Chondrocyte (in vitro differentiated cells): ENCODE measurements around the gene KIRREL3. TPM values are rescaled to one million over a fixed set of nuclear protein-coding genes. Genes with fewer than 3 reads are reported as not detected.
A peak's percentile ranks its signal among the peaks of the same experiment; 100 is the strongest.

ENCODE experiments used
- DNase-seq: peaks from one replicate; pipeline ENCODE4 v3.0.0; 2021; ENCODE audit warnings: mixed read lengths, low spot score
- H3K27ac Mint-ChIP-seq: one replicate; pipeline ENCODE4 v1.8.0; 2021; ENCODE audit warnings: mild to moderate bottlenecking, moderate library complexity, mixed read lengths; ENCODE audit not compliant: unreplicated experiment
- H3K27me3 Mint-ChIP-seq: 2 replicates; pipeline ENCODE4 v1.8.0; 2021; ENCODE audit warnings: low read depth, mixed read lengths
- H3K36me3 Mint-ChIP-seq: 2 replicates; pipeline ENCODE4 v1.8.0; 2021; ENCODE audit warnings: low read depth, mixed read lengths
- H3K4me1 Mint-ChIP-seq: 2 replicates; pipeline ENCODE4 v1.8.0; 2021; ENCODE audit warnings: low read depth, mild to moderate bottlenecking, mixed read lengths
- H3K4me3 Mint-ChIP-seq: one replicate; pipeline ENCODE4 v1.8.0; 2021; ENCODE audit warnings: mild to moderate bottlenecking, moderate library complexity, mixed read lengths; ENCODE audit not compliant: unreplicated experiment
- H3K9me3 Mint-ChIP-seq: 2 replicates; pipeline ENCODE4 v1.8.0; 2021; ENCODE audit warnings: low read depth, mixed read lengths
- total RNA-seq: library from RNA; stranded (reverse); gene quantifications from 3 replicates; pipeline ENCODE4 v1.2.1, GENCODE V29; 2021
- TF ChIP-seq, protein P1 (sequence below): fragments of 200-600 bp; sonication (generic); IDR thresholded peaks from 2 replicates; pipeline ENCODE4 v1.5.0; 2021; ENCODE audit warnings: antibody characterized with exemption, mild to moderate bottlenecking, moderate library complexity

The KIRREL3 gene
- total RNA-seq, 1 donor from 2014 or later, result 1.2 TPM

DNA sequence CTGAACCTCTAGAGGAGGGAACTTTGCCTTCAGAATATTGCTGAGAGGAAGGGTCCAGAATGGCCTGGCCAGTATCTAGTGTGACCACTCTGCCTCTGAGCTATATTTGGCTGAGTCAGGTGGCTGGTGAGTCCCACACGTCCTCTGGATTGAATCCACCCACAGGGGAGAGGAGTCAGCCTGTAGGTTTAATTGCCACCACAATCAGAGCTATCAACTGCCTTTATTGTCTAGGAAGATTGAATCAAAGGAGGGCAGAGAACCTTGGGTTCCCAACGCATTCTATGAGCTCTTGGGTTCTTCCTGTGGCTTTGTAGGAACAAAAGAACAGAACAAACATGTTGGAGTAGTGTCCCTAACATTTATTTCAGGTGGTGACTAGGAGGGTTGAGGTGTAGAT lies 577.4 kb downstream of the KIRREL3 start:
- Mint-ChIP-seq H3K36me3 (peaks cover 3% of the 10 kb centered on the region), H3K4me1 (peaks cover 40% of the 10 kb centered on the region), H3K4me3 (no peak overlapping the region), H3K27me3 (no peaks in the 10 kb centered on the region), H3K27ac (no peak overlapping the region), H3K9me3 (no peaks in the 10 kb centered on the region)
- DNase-seq, result no peak
- TF ChIP-seq, protein P1, sequence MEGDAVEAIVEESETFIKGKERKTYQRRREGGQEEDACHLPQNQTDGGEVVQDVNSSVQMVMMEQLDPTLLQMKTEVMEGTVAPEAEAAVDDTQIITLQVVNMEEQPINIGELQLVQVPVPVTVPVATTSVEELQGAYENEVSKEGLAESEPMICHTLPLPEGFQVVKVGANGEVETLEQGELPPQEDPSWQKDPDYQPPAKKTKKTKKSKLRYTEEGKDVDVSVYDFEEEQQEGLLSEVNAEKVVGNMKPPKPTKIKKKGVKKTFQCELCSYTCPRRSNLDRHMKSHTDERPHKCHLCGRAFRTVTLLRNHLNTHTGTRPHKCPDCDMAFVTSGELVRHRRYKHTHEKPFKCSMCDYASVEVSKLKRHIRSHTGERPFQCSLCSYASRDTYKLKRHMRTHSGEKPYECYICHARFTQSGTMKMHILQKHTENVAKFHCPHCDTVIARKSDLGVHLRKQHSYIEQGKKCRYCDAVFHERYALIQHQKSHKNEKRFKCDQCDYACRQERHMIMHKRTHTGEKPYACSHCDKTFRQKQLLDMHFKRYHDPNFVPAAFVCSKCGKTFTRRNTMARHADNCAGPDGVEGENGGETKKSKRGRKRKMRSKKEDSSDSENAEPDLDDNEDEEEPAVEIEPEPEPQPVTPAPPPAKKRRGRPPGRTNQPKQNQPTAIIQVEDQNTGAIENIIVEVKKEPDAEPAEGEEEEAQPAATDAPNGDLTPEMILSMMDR, result no peak

DNA sequence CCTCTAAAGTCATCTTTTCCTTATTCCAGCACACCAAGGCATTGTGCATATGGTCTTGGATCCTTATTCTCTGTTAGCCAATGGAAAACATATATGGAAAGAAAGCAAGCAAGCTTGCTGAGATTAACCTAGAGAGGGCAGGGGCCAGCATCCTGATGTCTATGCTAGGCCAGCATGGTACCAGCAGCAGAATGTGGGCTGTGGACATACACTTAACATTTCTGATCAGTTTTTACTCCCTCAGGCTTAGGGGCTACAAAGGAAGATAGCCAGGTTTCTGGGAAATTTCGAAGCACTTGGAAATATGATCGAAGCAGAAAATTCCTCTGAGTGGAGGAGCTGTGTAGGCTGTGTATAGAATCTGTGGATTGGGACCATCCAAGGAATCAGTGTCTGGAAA lies 578.1 kb downstream of the KIRREL3 start:
- Mint-ChIP-seq H3K4me3 (no peak overlapping the region), H3K4me1 (peaks cover 38% of the 10 kb centered on the region), H3K27ac (no peak overlapping the region), H3K9me3 (no peaks in the 10 kb centered on the region), H3K27me3 (no peaks in the 10 kb centered on the region), H3K36me3 (peaks cover 1% of the 10 kb centered on the region)
- TF ChIP-seq, protein P1, result no peak
- no peak for DNase-seq

DNA sequence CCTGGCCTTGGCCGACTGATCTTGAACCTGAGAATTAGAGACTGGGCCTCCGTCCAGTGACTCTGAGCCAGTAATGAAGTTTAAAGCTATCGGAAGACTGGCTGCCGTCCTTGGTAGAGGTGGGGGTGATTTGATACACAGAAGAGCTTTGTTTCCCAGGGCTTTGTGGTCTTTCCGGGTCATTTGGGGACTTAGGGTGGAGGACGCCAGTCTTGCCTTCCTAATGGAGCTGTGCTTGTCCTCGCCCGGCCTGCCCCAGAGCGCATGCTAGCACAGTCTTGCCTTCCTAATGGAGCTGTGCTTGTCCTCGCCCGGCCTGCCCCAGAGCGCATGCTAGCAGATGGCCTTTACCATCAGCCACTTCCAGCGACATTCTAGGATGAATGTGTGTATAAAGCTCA lies 579.3 kb downstream of the KIRREL3 start:
- DNase-seq, result no peak
- TF ChIP-seq, protein P1, result no peak
- Mint-ChIP-seq H3K4me3 (no peak overlapping the region), H3K27ac (no peak overlapping the region), H3K4me1 (peaks cover 29% of the 10 kb centered on the region), H3K36me3 (peaks cover 1% of the 10 kb centered on the region), H3K9me3 (no peaks in the 10 kb centered on the region), H3K27me3 (no peaks in the 10 kb centered on the region)

DNA sequence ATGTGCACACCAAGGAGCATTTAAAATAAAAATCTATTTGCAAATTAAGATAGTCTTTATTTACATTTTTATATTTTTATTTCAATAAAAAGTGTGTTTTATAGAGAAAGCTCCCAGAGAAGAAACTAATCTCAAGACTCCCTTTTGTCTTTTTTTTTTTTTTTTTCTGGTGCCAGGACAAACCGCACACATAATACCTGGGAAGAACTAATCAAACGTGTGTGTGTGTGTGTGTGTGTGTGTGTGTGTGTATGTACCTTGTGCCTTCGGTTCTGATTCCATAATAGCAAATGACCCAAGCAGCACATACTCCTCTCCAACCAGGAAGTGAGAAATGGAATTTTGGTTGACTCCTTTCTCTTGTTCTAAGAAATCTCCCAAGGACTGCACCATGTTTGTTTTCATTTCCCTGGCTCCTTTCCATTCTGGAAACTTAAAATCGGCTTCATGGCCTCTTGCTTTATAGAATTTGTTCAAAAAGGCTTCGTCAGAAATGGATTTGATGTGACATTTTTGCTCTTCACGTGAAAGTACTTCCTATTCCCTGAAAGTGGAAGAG lies 579.8 kb downstream of the KIRREL3 start:
- Mint-ChIP-seq H3K27me3 (no peaks in the 10 kb centered on the region), H3K36me3 (peaks cover 5% of the 10 kb centered on the region), H3K9me3 (no peaks in the 10 kb centered on the region), H3K4me1 (peaks cover 29% of the 10 kb centered on the region), H3K27ac (peak overlapping the region; percentile 62), H3K4me3 (no peak overlapping the region)
- no peak for DNase-seq
- TF ChIP-seq, protein P1, result no peak

DNA sequence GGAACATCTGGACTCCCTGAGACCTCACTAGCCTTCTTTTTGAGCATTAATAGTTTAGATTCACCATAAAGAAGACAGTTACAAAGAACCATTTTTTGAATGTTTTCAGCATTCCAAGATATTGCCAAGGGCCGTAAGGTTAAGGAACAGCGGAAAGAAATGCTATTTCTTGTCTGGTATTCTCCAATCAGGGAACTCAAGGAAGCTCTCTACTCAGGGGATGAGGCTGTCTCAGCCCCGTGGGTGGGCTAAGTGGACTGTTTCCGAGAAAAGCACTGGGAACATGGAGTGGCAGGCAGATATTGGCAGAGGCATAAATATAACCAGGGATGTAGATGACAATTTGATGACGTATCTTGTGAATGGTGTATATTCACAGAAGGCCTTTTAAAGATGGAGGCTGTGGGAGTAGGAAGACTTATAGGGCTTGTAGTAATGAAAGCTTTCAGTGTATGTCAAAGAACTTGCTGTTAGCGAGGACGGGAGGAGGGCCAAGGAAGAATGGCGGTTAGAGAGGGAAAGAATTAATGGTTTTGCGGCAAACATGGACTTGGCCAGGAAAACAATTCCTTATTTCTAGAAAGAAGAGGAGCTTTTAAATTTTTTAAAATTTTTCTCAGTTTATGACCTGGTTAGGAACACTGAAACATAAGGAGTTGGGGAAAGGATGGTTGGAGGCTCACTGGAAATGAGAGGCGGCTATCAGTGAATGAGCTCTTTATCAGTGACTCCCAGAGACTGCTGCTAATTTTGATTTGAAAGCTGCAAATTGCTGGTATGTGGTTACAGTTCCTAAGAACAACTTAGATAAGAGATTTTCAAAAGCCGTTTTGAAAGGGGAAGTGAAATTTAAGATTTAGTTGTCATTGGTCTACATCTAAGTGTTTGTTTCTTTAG lies 580.5 kb downstream of the KIRREL3 start:
- H3K27ac Mint-ChIP-seq, result peak overlapping the region; percentile 93
- H3K4me3 Mint-ChIP-seq, result peak overlapping the region; percentile 26
- H3K4me1 Mint-ChIP-seq, result peaks cover 29% of the 10 kb centered on the region
- H3K27me3 Mint-ChIP-seq, result no peaks in the 10 kb centered on the region
- peaks cover 7% of the 10 kb centered on the region for H3K36me3 Mint-ChIP-seq
- no peaks in the 10 kb centered on the region for H3K9me3 Mint-ChIP-seq
- TF ChIP-seq, protein P1, result no peak
- no peak for DNase-seq
